MM.1S (cell line): Measurements from ENCODE around the gene ARHGAP4.

Experiments used
- DNase-seq: peaks from one replicate; pipeline ENCODE4 v3.0.0-alpha.2; 2015
- H2AFZ ChIP-seq: fragments of 300-600 bp; sonication (generic); 2 replicates; pipeline ENCODE4 v1.6.0; 2016; ENCODE audit warnings: antibody characterized with exemption, low read length
- H3F3A ChIP-seq: fragments of 300-600 bp; sonication (generic); 2 replicates; pipeline ENCODE4 v1.6.1; 2016; ENCODE audit warnings: mild to moderate bottlenecking, antibody characterized with exemption, low read length, moderate library complexity, mixed read lengths; ENCODE audit not compliant: insufficient read depth
- H3K27ac ChIP-seq: fragments of 300-600 bp; sonication (generic); 2 replicates; pipeline ENCODE4 v1.5.1; 2016; ENCODE audit warnings: mild to moderate bottlenecking, low read length
- H3K27me3 ChIP-seq: fragments of 300-600 bp; sonication (generic); replicated peaks from 2 replicates; pipeline ENCODE4 v1.6.0; 2016; ENCODE audit warnings: low read length; ENCODE audit not compliant: insufficient read depth
- H3K36me3 ChIP-seq: fragments of 300-600 bp; sonication (generic); replicated peaks from 2 replicates; pipeline ENCODE4 v1.6.1; 2016; ENCODE audit warnings: mild to moderate bottlenecking, low read length, mixed read lengths; ENCODE audit not compliant: insufficient read depth
- H3K4me1 ChIP-seq: fragments of 300-600 bp; sonication (generic); 2 replicates; pipeline ENCODE4 v1.6.1; 2016; ENCODE audit warnings: low read length, mixed read lengths
- H3K4me2 ChIP-seq: fragments of 300-600 bp; sonication (generic); 2 replicates; pipeline ENCODE4 v1.6.0; 2016; ENCODE audit warnings: low read depth, low read length
- H3K4me3 ChIP-seq: fragments of 300-600 bp; sonication (generic); 2 replicates; pipeline ENCODE4 v1.5.1; 2016; ENCODE audit warnings: low read length, mixed read lengths
- H3K79me2 ChIP-seq: fragments of 300-600 bp; sonication (generic); 2 replicates; pipeline ENCODE4 v1.6.1; 2016; ENCODE audit warnings: mixed run types, low read length, mixed read lengths
- H3K9ac ChIP-seq: fragments of 300-600 bp; sonication (generic); 2 replicates; pipeline ENCODE4 v1.6.1; 2016; ENCODE audit warnings: low read length, mixed read lengths
- H3K9me2 ChIP-seq: fragments of 300-600 bp; sonication (generic); replicated peaks from 2 replicates; pipeline ENCODE4 v1.6.1; 2016; ENCODE audit warnings: mild to moderate bottlenecking, low read length, mixed read lengths; ENCODE audit not compliant: insufficient read depth
- H3K9me3 ChIP-seq: fragments of 300-600 bp; sonication (generic); replicated peaks from 2 replicates; pipeline ENCODE4 v1.6.1; 2016; ENCODE audit warnings: mild to moderate bottlenecking, low read length, mixed read lengths; ENCODE audit not compliant: insufficient read depth
- H4K20me1 ChIP-seq: fragments of 300-600 bp; sonication (generic); 2 replicates; pipeline ENCODE4 v1.6.1; 2016; ENCODE audit warnings: mild to moderate bottlenecking, low read length, moderate library complexity, mixed read lengths; ENCODE audit not compliant: insufficient read depth
- CTCF ChIP-seq: fragments of 300-600 bp; sonication (generic); IDR thresholded peaks from 2 replicates; pipeline ENCODE4 v1.5.1; 2016; ENCODE audit warnings: antibody characterized with exemption, low read length, mixed read lengths
- EZH2 ChIP-seq: fragments of 300-600 bp; sonication (generic); optimal IDR thresholded peaks from 2 replicates; pipeline ENCODE3; 2017; ENCODE audit warnings: low read depth, mild to moderate bottlenecking, antibody characterized with exemption, low read length, mixed read lengths
- EZH2phosphoT487 ChIP-seq: fragments of 300-600 bp; sonication (generic); IDR thresholded peaks from 2 replicates; pipeline ENCODE4 v1.6.1; 2018; ENCODE audit warnings: antibody characterized with exemption, low read length

Gene ARHGAP4

GRCh38 chrX:153922932-153923857 lies 2.9 kb downstream of the ARHGAP4 start:
- TF ChIP-seq EZH2 (no peak), CTCF (no peak), EZH2phosphoT487 (no peak)
- no peak overlapping the region for H3K4me2 ChIP-seq
- H3K79me2 ChIP-seq = peaks cover 42% of the 10 kb centered on the region
- H2AFZ ChIP-seq = no peak overlapping the region
- peaks cover 34% of the 10 kb centered on the region for H3F3A ChIP-seq
- H3K27ac ChIP-seq = no peak overlapping the region
- no peak for DNase-seq
- H3K9ac ChIP-seq = no peak overlapping the region
- H3K9me2 ChIP-seq = no peaks in the 10 kb centered on the region
- H3K4me1 ChIP-seq = 0 out of 2 replicates have a peak, but pooled peaks cover 4% of the 10 kb centered on the region
- no peaks in the 10 kb centered on the region for H3K9me3 ChIP-seq
- H3K4me3 ChIP-seq = no peak overlapping the region
- no peaks in the 10 kb centered on the region for H4K20me1 ChIP-seq
- no peaks in the 10 kb centered on the region for H3K36me3 ChIP-seq
- no peaks in the 10 kb centered on the region for H3K27me3 ChIP-seq

- Histone ChIP-seq H3K9ac (no peak overlapping the region), H3K27ac (no peak overlapping the region), H3K4me3 (no peak overlapping the region), H3K36me3 (no peaks in the 10 kb centered on the region), H3K27me3 (no peaks in the 10 kb centered on the region), H3K9me2 (no peaks in the 10 kb centered on the region), H3K4me2 (no peak overlapping the region), H4K20me1 (no peaks in the 10 kb centered on the region), H2AFZ (no peak overlapping the region), H3K4me1 (0 out of 2 replicates have a peak, but pooled peaks cover 4% of the 10 kb centered on the region), H3F3A (peaks cover 24% of the 10 kb centered on the region), H3K79me2 (peaks cover 42% of the 10 kb centered on the region), H3K9me3 (no peaks in the 10 kb centered on the region)
- no peak for TF ChIP-seq EZH2
- no peak for TF ChIP-seq EZH2phosphoT487
- no peak for TF ChIP-seq CTCF
- DNase-seq = no peak
These were observed 4.3 kb downstream of the ARHGAP4 start for GRCh38 chrX:153921511-153922446.

GRCh38 chrX:153921070-153921469 lies 5.0 kb downstream of the ARHGAP4 start:
- TF ChIP-seq EZH2phosphoT487 (no peak), EZH2 (no peak), CTCF (no peak)
- Histone ChIP-seq H3K79me2 (peaks cover 42% of the 10 kb centered on the region), H3K27ac (no peak overlapping the region), H3K9me3 (no peaks in the 10 kb centered on the region), H3K4me3 (no peak overlapping the region), H3K4me2 (no peak overlapping the region), H4K20me1 (no peaks in the 10 kb centered on the region), H3K27me3 (no peaks in the 10 kb centered on the region), H3F3A (peaks cover 19% of the 10 kb centered on the region), H3K4me1 (0 out of 2 replicates have a peak, but pooled peaks cover 4% of the 10 kb centered on the region), H3K9me2 (no peaks in the 10 kb centered on the region), H3K36me3 (no peaks in the 10 kb centered on the region), H3K9ac (no peak overlapping the region), H2AFZ (no peak overlapping the region)
- DNase-seq = no peak
